Gastrocnemius medialis (tissue), 4 donors: ENCODE data around the gene GTSE1. TPM values are rescaled to one million over a fixed set of nuclear protein-coding genes. Genes with fewer than 3 reads are reported as not detected.

Source experiments
- ATAC-seq, 2 donors: fragments of 150-250 bp; one replicate each; pipeline ENCODE4 v1.9.1; 2016
- DNase-seq, 2 donors: peaks; one replicate each; pipeline ENCODE4 v3.0.0-alpha.2; 2019
- H3K27ac ChIP-seq, 4 donors: fragments of 200-600 bp; sonication (generic); 1 replicate in 1 of 4; 2 replicates in 3 of 4; pipeline ENCODE4 v1.5.1; 2016 to 2018; ENCODE audit warnings: mild to moderate bottlenecking in 2 of 4, moderate library complexity in 1 of 4
- H3K27me3 ChIP-seq, 3 donors: fragments of 200-600 bp; sonication (generic) in 2 of 3; 1 replicate in 1 of 3; 2 replicates in 2 of 3; pipeline versions ENCODE4 v1.5.1 to v1.6.0; 2016 to 2019; ENCODE audit warnings: mild to moderate bottlenecking in 1 of 3, moderate library complexity in 1 of 3
- H3K36me3 ChIP-seq, 2 donors: fragments of 200-600 bp; sonication (generic) in 1 of 2; one replicate each; pipeline ENCODE4 v1.5.1; 2017 to 2018
- H3K4me1 ChIP-seq, 2 donors: fragments of 200-600 bp; sonication (generic) in 1 of 2; one replicate each; pipeline ENCODE4 v1.5.1; 2016 to 2017; ENCODE audit warnings: mild to moderate bottlenecking in 2 of 2
- H3K4me3 ChIP-seq, 4 donors: fragments of 200-600 bp; sonication (generic) in 3 of 4; 1 replicate in 1 of 4; 2 replicates in 3 of 4; pipeline ENCODE4 v1.5.1; 2016 to 2019; ENCODE audit warnings: mild to moderate bottlenecking in 2 of 4
- H3K9me3 ChIP-seq, 3 donors: fragments of 200-600 bp; sonication (generic) in 2 of 3; 1 replicate in 1 of 3; 2 replicates in 2 of 3; pipeline ENCODE4 v1.5.1; 2016 to 2019
- CTCF ChIP-seq, 5 experiments: fragments of 450-650 bp in 3 of 5; fragments of 200-600 bp in 2 of 5; sonication (generic) in 2 of 5; IDR thresholded peaks in 4 of 5; conservative IDR thresholded peaks in 1 of 5; 1 replicate in 4 of 5; 2 replicates in 1 of 5; pipeline ENCODE4 v1.5.1; 2016 to 2019; ENCODE audit warnings: antibody characterized with exemption in 5 of 5, mild to moderate bottlenecking in 3 of 5, moderate library complexity in 3 of 5
- POLR2A ChIP-seq, 2 donors: fragments of 450-650 bp; IDR thresholded peaks; one replicate each; pipeline ENCODE4 v1.6.1; 2017; ENCODE audit warnings: antibody characterized with exemption in 2 of 2, mild to moderate bottlenecking in 2 of 2, moderate library complexity in 2 of 2
- in situ Hi-C, 4 donors: fragments of 200-750 bp; cut with MboI; loops; one replicate each; pipeline versions ENCODE4 v1.15.0 to v1.8.0; 2017; ENCODE audit warnings: low sequenced_read_pairs in 4 of 4
- intact Hi-C: fragments of 100-400 bp; cut with DNase I; formaldehyde crosslinking; loops from one replicate; pipeline ENCODE4 v1.15.1; 2023; ENCODE audit warnings: low total_unique reads
- total RNA-seq, 4 donors: library from RNA; depleted of rRNA; stranded (reverse); fragments of >200 nt; gene quantifications; one replicate each; pipeline versions ENCODE4 v1.1.0 to v1.2.3, GENCODE V29; 2016

The GTSE1 gene
- total RNA-seq, 4 donors from 2014 or later = 0.13 to 0.49 TPM; not detected in 2

GRCh38 chr22:46366801-46367706 is 70.4 kb downstream of the GTSE1 start:
- H3K27me3 ChIP-seq = peaks cover 8 to 19% (median 19%) of the 10 kb centered on the region in 3 donors
- ATAC-seq = no peak
- no peak for DNase-seq
- TF ChIP-seq POLR2A (IDR thresholded peaks at IDR 0.05) (no peak), CTCF (IDR thresholded peaks at IDR 0.05 in 4 of 5, conservative IDR thresholded peaks at IDR 0.05 in 1 of 5) (no peak)
- H3K36me3 ChIP-seq = no peaks in the 10 kb centered on the region
- H3K9me3 ChIP-seq = no peaks in the 10 kb centered on the region
- no peaks in the 10 kb centered on the region for H3K4me1 ChIP-seq
- H3K4me3 ChIP-seq = no peak overlapping the region
- in situ Hi-C loops (loop anchor here in 2 of 4 donors (10.0 to 25.0 kb wide), 2 partner anchors 170 to 178 kb away; partner anchors contain the start of gene CELSR1 (in 1 of the 2)), intact Hi-C loops (loop anchor here (1.0 kb wide), 2 partner anchors 23 to 175 kb away; no protein-coding TSS in a partner anchor)
- H3K27ac ChIP-seq = no peak overlapping the region

DNA sequence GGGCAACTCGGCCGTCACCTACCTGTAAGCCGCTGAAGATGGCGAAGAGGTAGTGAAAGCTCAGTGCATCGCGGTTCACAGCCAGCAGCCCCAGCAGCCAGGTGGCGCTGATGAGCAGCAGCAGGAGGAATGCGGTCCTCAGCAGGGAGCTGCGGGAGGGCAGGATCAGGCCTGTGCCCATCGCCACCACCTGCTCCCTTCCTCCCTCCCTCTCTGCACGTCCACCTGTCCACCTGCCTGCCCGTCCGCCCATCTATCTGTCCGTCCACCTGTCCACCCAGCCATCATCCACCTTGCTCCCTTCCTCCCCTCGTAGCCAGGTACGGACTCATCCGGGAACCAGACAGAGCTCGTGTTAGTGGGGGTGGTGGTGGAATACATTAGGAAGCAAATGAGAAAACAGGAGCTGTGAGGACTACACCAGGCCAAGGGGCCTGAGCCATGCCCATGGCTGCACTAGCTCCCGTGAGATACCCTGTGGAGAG is 71.1 kb downstream of the GTSE1 start:
- intact Hi-C loops = loop anchor here (1.0 kb wide), 2 partner anchors 23 to 175 kb away; no protein-coding TSS in a partner anchor
- TF ChIP-seq CTCF (IDR thresholded peaks at IDR 0.05 in 4 of 5, conservative IDR thresholded peaks at IDR 0.05 in 1 of 5) (peak; percentile 57 to 90 (median 86)), POLR2A (IDR thresholded peaks at IDR 0.05) (no peak)

GRCh38 chr22:46368422-46368821 is 71.8 kb downstream of the GTSE1 start:
- no peak for DNase-seq
- Histone ChIP-seq H3K9me3 (no peaks in the 10 kb centered on the region), H3K4me1 (no peaks in the 10 kb centered on the region), H3K27me3 (peaks cover 4 to 13% (median 13%) of the 10 kb centered on the region in 3 donors), H3K27ac (no peak overlapping the region), H3K4me3 (no peak overlapping the region), H3K36me3 (no peaks in the 10 kb centered on the region)
- in situ Hi-C loops (loop anchor here in 2 of 4 donors (10.0 to 25.0 kb wide), 2 partner anchors 169 to 176 kb away; partner anchors contain the start of gene CELSR1 (in 1 of the 2)), intact Hi-C loops (no loop called here)
- ATAC-seq = no peak
- TF ChIP-seq CTCF (IDR thresholded peaks at IDR 0.05 in 4 of 5, conservative IDR thresholded peaks at IDR 0.05 in 1 of 5) (no peak), POLR2A (IDR thresholded peaks at IDR 0.05) (no peak)

More for the DNA sequence above, 71.1 kb downstream of the GTSE1 start:
- H3K4me3 ChIP-seq = no peak overlapping the region
- DNase-seq (peak in 1 of 2 donors; percentile 44), ATAC-seq (peak; percentile 62 to 85)
- H3K27ac ChIP-seq = no peak overlapping the region
- H3K4me1 ChIP-seq = no peaks in the 10 kb centered on the region
- in situ Hi-C loops = loop anchor here in 2 of 4 donors (10.0 to 25.0 kb wide), 2 partner anchors 170 to 177 kb away; partner anchors contain the start of gene CELSR1 (in 1 of the 2)
- no peaks in the 10 kb centered on the region for H3K36me3 ChIP-seq
- peaks cover 7 to 19% (median 17%) of the 10 kb centered on the region in 3 donors for H3K27me3 ChIP-seq
- H3K9me3 ChIP-seq = no peaks in the 10 kb centered on the region

DNA sequence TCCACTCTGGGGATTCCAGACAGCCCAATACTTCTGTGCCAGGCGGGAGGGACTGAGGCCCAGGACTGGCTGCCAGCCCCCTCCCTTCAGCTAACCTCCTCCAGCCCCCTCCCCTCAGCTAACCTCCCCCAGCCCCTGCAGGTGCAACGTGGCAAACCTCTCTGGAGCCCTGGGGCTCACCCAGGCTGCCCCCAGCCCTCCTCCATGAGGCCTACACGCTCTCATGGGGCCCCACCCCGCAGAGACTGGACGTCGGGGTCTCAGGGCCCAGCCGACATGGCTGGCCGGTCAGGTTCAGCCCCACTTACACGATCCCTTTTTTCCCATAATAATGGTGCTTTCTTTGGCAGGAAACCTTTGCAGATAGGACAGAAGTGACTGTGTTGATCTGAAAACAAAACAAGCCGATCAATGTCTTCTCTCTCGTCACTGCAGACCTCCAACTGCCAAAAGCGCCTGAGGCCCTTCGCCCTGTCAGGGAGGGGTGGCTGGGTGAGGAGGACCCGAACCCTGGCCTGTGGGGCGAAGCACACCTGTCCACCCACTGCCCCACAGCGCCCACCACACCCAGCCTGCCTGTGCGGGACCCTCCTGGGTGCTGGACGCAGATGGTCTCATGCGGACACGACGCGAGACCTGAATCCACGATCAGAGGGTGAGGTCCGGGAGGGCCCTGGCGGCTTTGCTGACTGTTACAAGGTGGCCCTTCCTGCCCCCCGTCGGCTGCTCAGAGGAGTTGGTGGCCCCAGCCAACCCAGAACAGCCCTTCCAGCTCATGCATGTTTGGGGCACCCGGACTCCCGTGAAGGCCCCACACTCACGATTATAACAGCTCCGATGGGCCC is 72.4 kb downstream of the GTSE1 start:
- ATAC-seq (no peak), DNase-seq (no peak)
- H3K9me3 ChIP-seq = no peaks in the 10 kb centered on the region
- no peak overlapping the region for H3K27ac ChIP-seq
- no peak overlapping the region for H3K4me3 ChIP-seq
- in situ Hi-C loops (loop anchor here in 2 of 4 donors (10.0 to 25.0 kb wide), 2 partner anchors 168 to 176 kb away; partner anchors contain the start of gene CELSR1 (in 1 of the 2)), intact Hi-C loops (no loop called here)
- TF ChIP-seq POLR2A (IDR thresholded peaks at IDR 0.05) (no peak), CTCF (IDR thresholded peaks at IDR 0.05 in 4 of 5, conservative IDR thresholded peaks at IDR 0.05 in 1 of 5) (no peak)
- H3K4me1 ChIP-seq = no peaks in the 10 kb centered on the region
- no peaks in the 10 kb centered on the region for H3K36me3 ChIP-seq
- H3K27me3 ChIP-seq = peaks cover 4 to 13% (median 12%) of the 10 kb centered on the region in 3 donors
